Measurements from ENCODE around the gene CLPSL2.

DNA sequence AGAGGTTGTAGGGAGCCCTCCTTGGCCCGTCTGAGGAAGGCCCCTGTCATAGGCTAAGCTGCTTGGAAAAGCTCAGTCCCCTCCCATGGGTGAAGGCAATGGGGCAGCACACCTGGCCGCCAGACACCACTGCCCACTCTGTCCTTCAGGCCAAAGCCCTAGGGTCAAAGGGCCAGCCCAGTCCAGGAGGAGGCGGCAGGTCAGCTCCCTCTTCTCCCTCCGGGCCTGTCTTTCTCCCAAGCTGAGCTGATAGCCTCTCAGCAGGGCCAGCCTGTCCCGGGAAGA is 5.1 kb upstream of the CLPSL2 start:
- TF ChIP-seq POLR2A (IDR thresholded peaks at IDR 0.05; ENCODE audit: low read depth, low read length) (no peak), POLR2AphosphoS5 (IDR thresholded peaks at IDR 0.05; ENCODE audit: low read depth, low read length) (no peak), TAF1 (IDR thresholded peaks at IDR 0.05; ENCODE audit: low read depth, low read length) (no peak), SPI1 (IDR thresholded peaks at IDR 0.05; ENCODE audit: low read depth, low read length) (no peak), PAX5 (IDR thresholded peaks at IDR 0.05; ENCODE audit: insufficient read depth, low read length, severe bottlenecking) (no peak), POU2F2 (IDR thresholded peaks at IDR 0.05; ENCODE audit: low read depth, low read length) (no peak)

All from GM12891 (cell line).